OCI-LY3 (cell line): ENCODE data around the gene KDM4C.

Experiments used
- EZH2phosphoT487 ChIP-seq: fragments of 200-600 bp; shearing (Covaris generic); IDR thresholded peaks from 2 replicates; pipeline ENCODE4 v1.6.1; 2018; ENCODE audit warnings: antibody characterized with exemption, mixed run types, low read depth
- TF ChIP-seq, protein P1 (sequence below): fragments of 200-600, 300-600 bp; sonication (generic); IDR thresholded peaks from 2 replicates; pipeline ENCODE4 v1.5.1; 2014; ENCODE audit warnings: antibody characterized with exemption, low read length, low read depth

- TF ChIP-seq, protein P1, sequence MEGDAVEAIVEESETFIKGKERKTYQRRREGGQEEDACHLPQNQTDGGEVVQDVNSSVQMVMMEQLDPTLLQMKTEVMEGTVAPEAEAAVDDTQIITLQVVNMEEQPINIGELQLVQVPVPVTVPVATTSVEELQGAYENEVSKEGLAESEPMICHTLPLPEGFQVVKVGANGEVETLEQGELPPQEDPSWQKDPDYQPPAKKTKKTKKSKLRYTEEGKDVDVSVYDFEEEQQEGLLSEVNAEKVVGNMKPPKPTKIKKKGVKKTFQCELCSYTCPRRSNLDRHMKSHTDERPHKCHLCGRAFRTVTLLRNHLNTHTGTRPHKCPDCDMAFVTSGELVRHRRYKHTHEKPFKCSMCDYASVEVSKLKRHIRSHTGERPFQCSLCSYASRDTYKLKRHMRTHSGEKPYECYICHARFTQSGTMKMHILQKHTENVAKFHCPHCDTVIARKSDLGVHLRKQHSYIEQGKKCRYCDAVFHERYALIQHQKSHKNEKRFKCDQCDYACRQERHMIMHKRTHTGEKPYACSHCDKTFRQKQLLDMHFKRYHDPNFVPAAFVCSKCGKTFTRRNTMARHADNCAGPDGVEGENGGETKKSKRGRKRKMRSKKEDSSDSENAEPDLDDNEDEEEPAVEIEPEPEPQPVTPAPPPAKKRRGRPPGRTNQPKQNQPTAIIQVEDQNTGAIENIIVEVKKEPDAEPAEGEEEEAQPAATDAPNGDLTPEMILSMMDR = no peak
- TF ChIP-seq EZH2phosphoT487 = no peak
Measured at GRCh38 chr9:6763244-6763643, 5.5 kb downstream of the KDM4C start.
